ENCODE data around the gene IFITM1. TPM values are rescaled to one million over a fixed set of nuclear protein-coding genes. Genes with fewer than 3 reads are reported as not detected.
"Not testable (repeated sequence)": the region's sequence is repeated elsewhere in the genome, so short reads cannot be mapped to it uniquely, and the experiment has no call there.

The IFITM1 gene
- total RNA-seq, 6 experiments from 2014 or later: 15.7 to 159 (median 72.5) TPM

- H3K4me1 ChIP-seq: peaks cover 0 to 31% (median 11%) of the 10 kb centered on the region in 4 donors
- DNase-seq (peak; percentile 84 to 86 (median 84)), ATAC-seq (peak; percentile 53 to 70 (median 64))
- H3K27me3 ChIP-seq, H3K36me3 ChIP-seq, H3K9me3 ChIP-seq: not testable (repeated sequence)
- intact Hi-C loops (cut with DNase I): loop anchor here in 1 of 2 donors (10.0 kb wide), 1 partner anchor 57 kb away; the partner anchor contains the start of gene B4GALNT4
- H3K27ac ChIP-seq: peak within 1 kb of the TSS; percentile 89 to 95 (median 94)
- WGBS (ENCODE audit: insufficient coverage, low coverage, low lambda C conversion rate, missing lambda C conversion rate): 0% methylated on average over 3 of the region's 28 CpGs
- TF ChIP-seq POLR2A (IDR thresholded peaks at IDR 0.05): peak; percentile 94
- peak in 2 of 4 donors; percentile 7 to 15 for TF ChIP-seq CTCF (IDR thresholded peaks at IDR 0.05)
- peak within 1 kb of the TSS; percentile 51 to 65 (median 51) for H3K4me3 ChIP-seq
Observed at GRCh38 chr11:307766-308708, 5.8 kb upstream of the IFITM1 start, which contains the start of gene IFITM2. Gene IFITM2, plus strand, starts transcription at chr11:307816. Its CDS starts 377 bp downstream, at chr11:308193.

- H3K4me3 ChIP-seq: peak overlapping the region; percentile 51 to 65 (median 51)
- DNase-seq (peak; percentile 44 to 66 (median 60)), ATAC-seq (peak; percentile 6 to 22 (median 8))
- peak; percentile 31 for TF ChIP-seq POLR2A (IDR thresholded peaks at IDR 0.05)
- peaks cover 0 to 31% (median 15%) of the 10 kb centered on the region in 4 donors for H3K4me1 ChIP-seq
- not testable (repeated sequence) for H3K9me3 ChIP-seq, H3K36me3 ChIP-seq, H3K27me3 ChIP-seq
- H3K27ac ChIP-seq: peak overlapping the region; percentile 89 to 95 (median 94)
- 24% methylated on average over 13 of the region's 24 CpGs for WGBS (ENCODE audit: insufficient coverage, low coverage, low lambda C conversion rate, missing lambda C conversion rate)
- intact Hi-C loops (cut with DNase I): loop anchor here in 1 of 2 donors (10.0 kb wide), 1 partner anchor 56 kb away; the partner anchor contains the start of gene B4GALNT4
Observed at GRCh38 chr11:308740-309665, 4.8 kb upstream of the IFITM1 start.

- ATAC-seq (peak in 3 of 4 donors; percentile 2 to 20 (median 4)), DNase-seq (peak in 1 of 3 donors; percentile 38)
- intact Hi-C loops (cut with DNase I): loop anchor here in 1 of 2 donors (10.0 kb wide), 1 partner anchor 55 kb away; the partner anchor contains the start of gene B4GALNT4
- Histone ChIP-seq H3K27ac (peak overlapping the region; percentile 89 to 95 (median 94)), H3K4me3 (peak overlapping the region; percentile 51 to 65 (median 51)), H3K4me1 (peaks cover 0 to 39% (median 14%) of the 10 kb centered on the region in 4 donors)
- H3K27me3 ChIP-seq, H3K9me3 ChIP-seq, H3K36me3 ChIP-seq: not testable (repeated sequence)
- WGBS (ENCODE audit: insufficient coverage, low coverage, low lambda C conversion rate, missing lambda C conversion rate): 0% methylated on average over 2 of the region's 18 CpGs
- peak; percentile 56 for TF ChIP-seq POLR2A (IDR thresholded peaks at IDR 0.05)
Observed at GRCh38 chr11:309979-310572, 3.8 kb upstream of the IFITM1 start.

GRCh38 chr11:311013-311748 lies 2.7 kb upstream of the IFITM1 start:
- DNase-seq (peak in 1 of 3 donors; percentile 37), ATAC-seq (peak; percentile 29 to 64 (median 50))
- peaks cover 0 to 44% (median 12%) of the 10 kb centered on the region in 4 donors for H3K4me1 ChIP-seq
- intact Hi-C loops (cut with DNase I); H3K9me3 ChIP-seq; H3K27me3 ChIP-seq; H3K36me3 ChIP-seq: not testable (repeated sequence)
- 2% methylated on average over 10 of the region's 71 CpGs for WGBS (ENCODE audit: insufficient coverage, low coverage, low lambda C conversion rate, missing lambda C conversion rate)
- H3K4me3 ChIP-seq: peak overlapping the region in 2 of 3 donors; percentile 26 to 55
- H3K27ac ChIP-seq: peak overlapping the region; percentile 85 to 97 (median 90)

GRCh38 chr11:312092-312816 lies 1.6 kb upstream of the IFITM1 start:
- H3K36me3 ChIP-seq: no peaks in the 10 kb centered on the region
- no peak for ATAC-seq
- DNase-seq: peak in 2 of 3 donors; percentile 30 to 52
- peaks cover 0 to 49% (median 9%) of the 10 kb centered on the region in 4 donors for H3K4me1 ChIP-seq
- no peaks in the 10 kb centered on the region for H3K27me3 ChIP-seq
- 27% methylated on average over 12 of the region's 14 CpGs for WGBS (ENCODE audit: insufficient coverage, low coverage, low lambda C conversion rate, missing lambda C conversion rate)
- H3K4me3 ChIP-seq: peak overlapping the region in 2 of 3 donors; percentile 42 to 55
- H3K9me3 ChIP-seq: no peaks in the 10 kb centered on the region
- intact Hi-C loops (cut with DNase I): no loop called here
- TF ChIP-seq CTCF (IDR thresholded peaks at IDR 0.05) (no peak), POLR2A (IDR thresholded peaks at IDR 0.05) (peak; percentile 44)
- peak overlapping the region; percentile 85 to 97 (median 90) for H3K27ac ChIP-seq
